Nephron progenitor cell (in vitro differentiated cells): ENCODE results near the gene UBE2I.
"Not testable (repeated sequence)": the region's sequence is repeated elsewhere in the genome, so short reads cannot be mapped to it uniquely, and the experiment has no call there.

ENCODE experiments used
- DNase-seq: peaks from one replicate; pipeline ENCODE4 v3.0.0; 2021
- H3K27ac Mint-ChIP-seq: 2 replicates; pipeline ENCODE4 v1.8.0; 2021; ENCODE audit warnings: mild to moderate bottlenecking, moderate library complexity, mixed read lengths
- H3K27me3 Mint-ChIP-seq: 2 replicates; pipeline ENCODE4 v1.8.0; 2021; ENCODE audit warnings: mild to moderate bottlenecking, low read depth, mixed read lengths; ENCODE audit not compliant: poor library complexity
- H3K36me3 Mint-ChIP-seq: 2 replicates; pipeline ENCODE4 v1.8.0; 2021; ENCODE audit warnings: low read depth, mixed read lengths
- H3K4me1 Mint-ChIP-seq: 2 replicates; pipeline ENCODE4 v1.8.0; 2021; ENCODE audit warnings: mixed read lengths
- H3K4me3 Mint-ChIP-seq: 2 replicates; pipeline ENCODE4 v1.8.0; 2021; ENCODE audit warnings: mild to moderate bottlenecking, moderate library complexity, mixed read lengths
- H3K9me3 Mint-ChIP-seq: 2 replicates; pipeline ENCODE4 v1.8.0; 2021; ENCODE audit warnings: mild to moderate bottlenecking, moderate library complexity, mixed read lengths
- TF ChIP-seq, protein P1 (sequence below): fragments of 200-600 bp; sonication (generic); IDR thresholded peaks from 2 replicates; pipeline ENCODE4 v1.5.0; 2021; ENCODE audit warnings: antibody characterized with exemption

The UBE2I gene

GRCh38 chr16:1293921-1294656 lies 15.3 kb upstream of the UBE2I start:
- peak overlapping the region; percentile 19 for H3K4me3 Mint-ChIP-seq
- no peak for DNase-seq
- H3K27ac Mint-ChIP-seq, result peak overlapping the region; percentile 69
- H3K9me3 Mint-ChIP-seq, result peaks cover 3% of the 10 kb centered on the region
- peaks cover 52% of the 10 kb centered on the region for H3K27me3 Mint-ChIP-seq
- TF ChIP-seq, protein P1, sequence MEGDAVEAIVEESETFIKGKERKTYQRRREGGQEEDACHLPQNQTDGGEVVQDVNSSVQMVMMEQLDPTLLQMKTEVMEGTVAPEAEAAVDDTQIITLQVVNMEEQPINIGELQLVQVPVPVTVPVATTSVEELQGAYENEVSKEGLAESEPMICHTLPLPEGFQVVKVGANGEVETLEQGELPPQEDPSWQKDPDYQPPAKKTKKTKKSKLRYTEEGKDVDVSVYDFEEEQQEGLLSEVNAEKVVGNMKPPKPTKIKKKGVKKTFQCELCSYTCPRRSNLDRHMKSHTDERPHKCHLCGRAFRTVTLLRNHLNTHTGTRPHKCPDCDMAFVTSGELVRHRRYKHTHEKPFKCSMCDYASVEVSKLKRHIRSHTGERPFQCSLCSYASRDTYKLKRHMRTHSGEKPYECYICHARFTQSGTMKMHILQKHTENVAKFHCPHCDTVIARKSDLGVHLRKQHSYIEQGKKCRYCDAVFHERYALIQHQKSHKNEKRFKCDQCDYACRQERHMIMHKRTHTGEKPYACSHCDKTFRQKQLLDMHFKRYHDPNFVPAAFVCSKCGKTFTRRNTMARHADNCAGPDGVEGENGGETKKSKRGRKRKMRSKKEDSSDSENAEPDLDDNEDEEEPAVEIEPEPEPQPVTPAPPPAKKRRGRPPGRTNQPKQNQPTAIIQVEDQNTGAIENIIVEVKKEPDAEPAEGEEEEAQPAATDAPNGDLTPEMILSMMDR, result no peak
- H3K4me1 Mint-ChIP-seq, result peaks cover 76% of the 10 kb centered on the region
- H3K36me3 Mint-ChIP-seq, result no peaks in the 10 kb centered on the region

DNA sequence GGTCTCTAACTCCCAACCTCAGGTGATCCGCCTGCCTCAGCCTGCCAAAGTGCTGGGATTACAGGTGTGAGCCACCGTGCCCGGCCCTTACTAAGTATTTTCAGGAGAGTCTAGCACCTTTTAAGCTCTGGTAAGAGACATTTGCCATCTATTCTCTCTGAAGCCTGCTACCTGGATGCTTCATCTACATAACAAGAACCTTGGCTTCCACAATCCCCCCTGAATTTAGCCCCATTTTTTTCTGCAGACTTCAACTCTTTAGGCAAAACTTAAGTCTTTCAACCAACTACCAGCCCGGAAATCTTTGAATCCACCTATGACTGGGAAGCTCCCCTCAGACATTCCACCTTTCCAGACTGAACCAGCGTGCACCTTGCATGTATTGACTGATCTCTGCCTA lies 14.0 kb upstream of the UBE2I start:
- H3K27me3 Mint-ChIP-seq, result peaks cover 43% of the 10 kb centered on the region
- TF ChIP-seq, protein P1, result no peak

GRCh38 chr16:1296688-1297017 lies 12.8 kb upstream of the UBE2I start:
- not testable (repeated sequence) for H3K27ac Mint-ChIP-seq, H3K36me3 Mint-ChIP-seq, H3K9me3 Mint-ChIP-seq, DNase-seq
- H3K4me3 Mint-ChIP-seq, result peak overlapping the region; percentile 44
- H3K27me3 Mint-ChIP-seq, result peaks cover 35% of the 10 kb centered on the region
- H3K4me1 Mint-ChIP-seq, result peaks cover 65% of the 10 kb centered on the region

More for the DNA sequence above, 14.0 kb upstream of the UBE2I start:
- Mint-ChIP-seq H3K4me3 (peak overlapping the region; percentile 52), H3K9me3 (peaks cover 3% of the 10 kb centered on the region), H3K36me3 (no peaks in the 10 kb centered on the region), H3K4me1 (peaks cover 71% of the 10 kb centered on the region), H3K27ac (no peak overlapping the region)
- DNase-seq, result no peak

DNA sequence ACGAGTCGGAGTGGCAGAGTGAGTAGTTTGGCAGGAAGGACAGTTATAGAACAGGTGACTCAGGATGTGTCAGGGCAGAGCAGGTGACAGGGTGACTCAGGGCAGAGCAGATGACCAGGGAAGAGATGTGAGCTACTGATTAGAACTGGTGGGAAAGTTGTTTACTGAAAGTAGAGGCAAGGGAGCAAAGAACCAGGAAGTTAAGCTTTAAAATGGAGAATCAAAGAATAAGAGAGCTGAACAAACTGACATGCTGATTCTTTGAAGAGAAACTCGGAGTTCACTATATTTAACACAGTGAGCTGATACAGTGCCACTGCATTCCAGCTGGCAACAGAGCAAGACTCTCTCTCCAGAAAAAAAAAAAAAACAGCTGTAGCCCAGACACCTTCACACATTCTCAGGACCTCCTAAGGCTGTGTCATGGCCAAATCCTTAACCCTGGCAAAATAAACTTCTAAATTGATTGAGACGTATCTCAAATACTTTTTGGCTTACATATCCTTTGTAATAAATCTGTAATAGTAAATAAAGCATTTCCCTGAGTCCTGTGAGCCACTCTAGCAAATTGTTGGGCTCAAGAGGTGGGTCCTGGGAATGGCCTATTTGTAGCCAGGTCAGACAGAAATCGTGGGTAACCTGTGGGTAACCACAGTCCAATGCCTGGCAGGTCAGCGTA lies 12.3 kb upstream of the UBE2I start:
- TF ChIP-seq, protein P1, result no peak
- no peak for DNase-seq
- Mint-ChIP-seq H3K27ac (no peak overlapping the region), H3K4me3 (peak overlapping the region; percentile 44), H3K36me3 (no peaks in the 10 kb centered on the region), H3K27me3 (peaks cover 32% of the 10 kb centered on the region), H3K4me1 (peaks cover 64% of the 10 kb centered on the region), H3K9me3 (peaks cover 3% of the 10 kb centered on the region)

GRCh38 chr16:1298406-1298805 lies 11.0 kb upstream of the UBE2I start:
- TF ChIP-seq, protein P1, result no peak
- H3K4me1 Mint-ChIP-seq, result peaks cover 67% of the 10 kb centered on the region
- DNase-seq, result no peak
- H3K9me3 Mint-ChIP-seq, result peaks cover 3% of the 10 kb centered on the region
- peaks cover 29% of the 10 kb centered on the region for H3K27me3 Mint-ChIP-seq
- H3K36me3 Mint-ChIP-seq, result no peaks in the 10 kb centered on the region
- peak overlapping the region; percentile 78 for H3K27ac Mint-ChIP-seq
- no peak overlapping the region for H3K4me3 Mint-ChIP-seq

GRCh38 chr16:1299012-1299867 lies 10.2 kb upstream of the UBE2I start:
- Mint-ChIP-seq H3K4me3 (peak overlapping the region; percentile 64), H3K4me1 (peaks cover 67% of the 10 kb centered on the region), H3K27ac (peak overlapping the region; percentile 78), H3K36me3 (no peaks in the 10 kb centered on the region), H3K9me3 (peaks cover 3% of the 10 kb centered on the region), H3K27me3 (peaks cover 28% of the 10 kb centered on the region)
- no peak for DNase-seq
- TF ChIP-seq, protein P1, result no peak
